Measurements from ENCODE around the gene TBC1D5. TPM values are rescaled to one million over a fixed set of nuclear protein-coding genes. Genes with fewer than 3 reads are reported as not detected.

TBC1D5 gene
- total and polyA plus RNA-seq, 2 donors (not counting 1 experiment from before 2014, with no cell fraction given), result 22.6 to 111 TPM

DNA sequence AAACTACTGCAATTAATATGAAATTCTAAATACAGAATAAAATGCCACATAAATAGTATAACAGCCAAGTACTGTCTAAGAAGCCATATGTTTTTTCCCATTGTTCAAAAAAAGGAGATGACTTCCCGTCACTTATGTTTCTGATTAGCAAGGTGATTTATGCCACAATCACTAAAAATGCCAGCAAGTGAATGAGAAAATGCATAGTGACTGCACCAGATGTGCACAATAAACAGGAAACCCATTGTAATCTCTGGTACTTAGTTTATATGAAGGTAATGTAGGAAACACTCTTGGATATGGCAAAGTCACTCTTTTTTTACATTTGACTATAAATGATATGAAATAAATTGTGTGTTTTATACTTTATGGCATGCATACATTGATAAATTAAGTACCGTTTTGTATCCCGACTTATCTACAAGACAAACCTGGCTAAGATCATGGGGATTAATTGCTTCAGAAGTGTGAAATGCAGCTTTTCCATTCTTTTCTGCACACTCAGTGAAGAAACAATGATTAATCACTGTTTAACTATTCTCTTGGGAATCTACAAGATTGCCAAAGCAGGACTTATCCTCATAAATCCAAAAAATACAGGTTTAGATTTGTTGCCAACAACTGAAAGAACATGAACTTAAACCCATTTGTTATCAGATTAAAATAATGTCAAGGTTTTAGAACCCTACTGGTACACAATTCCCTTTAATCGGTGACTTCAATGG is 164.5 kb downstream of the TBC1D5 start:
- Histone ChIP-seq H3K4me1 (ENCODE audit: control insufficient read depth in 2 of 2, insufficient read depth in 2 of 2, low read length in 2 of 2) (peaks cover 39 to 50% of the 10 kb centered on the region in 2 donors), H3K9ac (ENCODE audit: low read length) (no peak overlapping the region), H3K4me2 (replicated peaks; ENCODE audit: low read depth, low read length, poor library complexity, severe bottlenecking) (no peak overlapping the region), H3K36me3 (replicated peaks in 1 of 2; ENCODE audit: control extremely low read depth in 1 of 2, control insufficient read depth in 1 of 2, extremely low read depth in 1 of 2, insufficient read depth in 2 of 2, low read length in 1 of 2) (no peaks in the 10 kb centered on the region), H3K27ac (ENCODE audit: low read length in 2 of 2) (no peak overlapping the region), H3K27me3 (replicated peaks in 1 of 4; ENCODE audit: control extremely low read depth in 1 of 4, control insufficient read depth in 3 of 4, insufficient read depth in 4 of 4, low read length in 3 of 4) (no peaks in the 10 kb centered on the region), H3K79me2 (ENCODE audit: control insufficient read depth, insufficient read depth, low read length) (peaks cover 58% of the 10 kb centered on the region), H3K4me3 (ENCODE audit: control extremely low read depth in 1 of 5, extremely low read depth in 1 of 5, insufficient read depth in 1 of 5, low read depth in 2 of 5, low read length in 4 of 5) (no peak overlapping the region), H4K20me1 (ENCODE audit: control insufficient read depth, insufficient read depth, low read length, poor library complexity, severe bottlenecking) (peaks cover 22% of the 10 kb centered on the region), H3K9me3 (ENCODE audit: control extremely low read depth in 1 of 3, control insufficient read depth in 2 of 3, insufficient read depth in 1 of 3, low read length in 2 of 3) (no peaks in the 10 kb centered on the region), H2AFZ (ENCODE audit: insufficient read depth, low read depth, low read length, poor library complexity, severe bottlenecking) (no peak overlapping the region)
- Mint-ChIP-seq H3K9me3 (ENCODE audit: insufficient read depth) (no peaks in the 10 kb centered on the region), H3K4me1 (peaks cover 16% of the 10 kb centered on the region), H3K27ac (no peak overlapping the region), H3K4me3 (no peak overlapping the region), H3K27me3 (no peaks in the 10 kb centered on the region)
- POLR2A ChIA-PET, result no interaction called here
- TF ChIP-seq, protein P1, sequence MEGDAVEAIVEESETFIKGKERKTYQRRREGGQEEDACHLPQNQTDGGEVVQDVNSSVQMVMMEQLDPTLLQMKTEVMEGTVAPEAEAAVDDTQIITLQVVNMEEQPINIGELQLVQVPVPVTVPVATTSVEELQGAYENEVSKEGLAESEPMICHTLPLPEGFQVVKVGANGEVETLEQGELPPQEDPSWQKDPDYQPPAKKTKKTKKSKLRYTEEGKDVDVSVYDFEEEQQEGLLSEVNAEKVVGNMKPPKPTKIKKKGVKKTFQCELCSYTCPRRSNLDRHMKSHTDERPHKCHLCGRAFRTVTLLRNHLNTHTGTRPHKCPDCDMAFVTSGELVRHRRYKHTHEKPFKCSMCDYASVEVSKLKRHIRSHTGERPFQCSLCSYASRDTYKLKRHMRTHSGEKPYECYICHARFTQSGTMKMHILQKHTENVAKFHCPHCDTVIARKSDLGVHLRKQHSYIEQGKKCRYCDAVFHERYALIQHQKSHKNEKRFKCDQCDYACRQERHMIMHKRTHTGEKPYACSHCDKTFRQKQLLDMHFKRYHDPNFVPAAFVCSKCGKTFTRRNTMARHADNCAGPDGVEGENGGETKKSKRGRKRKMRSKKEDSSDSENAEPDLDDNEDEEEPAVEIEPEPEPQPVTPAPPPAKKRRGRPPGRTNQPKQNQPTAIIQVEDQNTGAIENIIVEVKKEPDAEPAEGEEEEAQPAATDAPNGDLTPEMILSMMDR (IDR thresholded peaks at IDR 0.05), result no peak
- no peak for TF ChIP-seq EZH2 (IDR thresholded peaks at IDR 0.05; ENCODE audit: borderline replicate concordance, insufficient read depth, low read depth, low read length, poor library complexity, severe bottlenecking)
- ATAC-seq (ENCODE audit: low read depth) (no peak), DNase-seq (no peak)
- CTCF ChIA-PET, result no interaction called here
- intact Hi-C loops (cut with micrococcal nuclease), result no loop called here
- no CpG with 5 or more reads among the region's 4 CpGs for WGBS (ENCODE audit: insufficient coverage)

DNA sequence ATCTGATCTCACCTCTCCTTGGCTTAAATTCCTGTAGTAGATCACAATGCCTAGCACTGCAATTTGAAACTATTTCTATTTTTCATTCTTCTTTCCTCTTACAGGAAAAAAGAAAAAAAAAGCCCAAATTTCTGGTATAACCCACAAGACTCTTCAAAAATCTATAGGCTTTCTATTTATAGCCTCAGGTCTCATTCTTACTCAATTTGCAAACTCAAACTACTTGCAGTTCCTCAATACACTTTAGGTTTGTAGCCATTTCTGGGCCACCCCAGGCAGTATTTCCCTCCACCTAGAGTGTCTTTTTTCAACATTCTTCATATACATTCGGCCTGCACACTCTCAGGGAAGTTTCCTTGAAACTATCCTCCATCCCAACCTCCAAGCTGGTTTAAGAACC is 169.0 kb downstream of the TBC1D5 start:
- no peaks in the 10 kb centered on the region for H3K9me3 ChIP-seq (ENCODE audit: control extremely low read depth in 1 of 3, control insufficient read depth in 2 of 3, insufficient read depth in 1 of 3, low read length in 2 of 3)
- TF ChIP-seq, protein P1 (IDR thresholded peaks at IDR 0.05), result no peak
- no peak for TF ChIP-seq EZH2 (IDR thresholded peaks at IDR 0.05; ENCODE audit: borderline replicate concordance, insufficient read depth, low read depth, low read length, poor library complexity, severe bottlenecking)
- ChIA-PET POLR2A (no interaction called here), CTCF (no interaction called here)
- Mint-ChIP-seq H3K4me3 (no peak overlapping the region), H3K4me1 (peaks cover 13% of the 10 kb centered on the region), H3K9me3 (ENCODE audit: insufficient read depth) (no peaks in the 10 kb centered on the region), H3K27ac (no peak overlapping the region), H3K27me3 (no peaks in the 10 kb centered on the region)
- H3K27ac ChIP-seq (ENCODE audit: low read length in 2 of 2), result peak overlapping the region in 1 of 2 donors; percentile 29
- DNase-seq (no peak), ATAC-seq (ENCODE audit: low read depth) (no peak)
- no peak overlapping the region for H2AFZ ChIP-seq (ENCODE audit: insufficient read depth, low read depth, low read length, poor library complexity, severe bottlenecking)
- intact Hi-C loops (cut with micrococcal nuclease), result no loop called here
- WGBS (ENCODE audit: insufficient coverage), result 38% methylated on average over 1 of the region's 1 CpG
- no peaks in the 10 kb centered on the region for H3K36me3 ChIP-seq (replicated peaks in 1 of 2; ENCODE audit: control extremely low read depth in 1 of 2, control insufficient read depth in 1 of 2, extremely low read depth in 1 of 2, insufficient read depth in 2 of 2, low read length in 1 of 2)
- H3K79me2 ChIP-seq (ENCODE audit: control insufficient read depth, insufficient read depth, low read length), result peaks cover 62% of the 10 kb centered on the region
- H4K20me1 ChIP-seq (ENCODE audit: control insufficient read depth, insufficient read depth, low read length, poor library complexity, severe bottlenecking), result peaks cover 41% of the 10 kb centered on the region
- no peaks in the 10 kb centered on the region for H3K27me3 ChIP-seq (replicated peaks in 1 of 4; ENCODE audit: control extremely low read depth in 1 of 4, control insufficient read depth in 3 of 4, insufficient read depth in 4 of 4, low read length in 3 of 4)
- peaks cover 31 to 39% of the 10 kb centered on the region in 2 donors for H3K4me1 ChIP-seq (ENCODE audit: control insufficient read depth in 2 of 2, insufficient read depth in 2 of 2, low read length in 2 of 2)
- peak overlapping the region; percentile 10 for H3K4me2 ChIP-seq (replicated peaks; ENCODE audit: low read depth, low read length, poor library complexity, severe bottlenecking)
- H3K9ac ChIP-seq (ENCODE audit: low read length), result no peak overlapping the region
- no peak overlapping the region for H3K4me3 ChIP-seq (ENCODE audit: control extremely low read depth in 1 of 5, extremely low read depth in 1 of 5, insufficient read depth in 1 of 5, low read depth in 2 of 5, low read length in 4 of 5)

Data from B cell (primary cell).